Loucy (cell line): ENCODE measurements around the gene GRHPR.

Experiments used
- CTCF ChIP-seq: fragments of 200-600 bp; sonication (generic); conservative IDR thresholded peaks from 2 replicates; pipeline ENCODE4 v1.5.1; 2014; ENCODE audit warnings: mild to moderate bottlenecking, antibody characterized with exemption, low read length
- EZH2phosphoT487 ChIP-seq: fragments of 200-600 bp; IDR thresholded peaks from 2 replicates; pipeline ENCODE4 v1.6.1; 2018; ENCODE audit warnings: antibody characterized with exemption, mild to moderate bottlenecking, moderate library complexity, borderline replicate concordance

DNA sequence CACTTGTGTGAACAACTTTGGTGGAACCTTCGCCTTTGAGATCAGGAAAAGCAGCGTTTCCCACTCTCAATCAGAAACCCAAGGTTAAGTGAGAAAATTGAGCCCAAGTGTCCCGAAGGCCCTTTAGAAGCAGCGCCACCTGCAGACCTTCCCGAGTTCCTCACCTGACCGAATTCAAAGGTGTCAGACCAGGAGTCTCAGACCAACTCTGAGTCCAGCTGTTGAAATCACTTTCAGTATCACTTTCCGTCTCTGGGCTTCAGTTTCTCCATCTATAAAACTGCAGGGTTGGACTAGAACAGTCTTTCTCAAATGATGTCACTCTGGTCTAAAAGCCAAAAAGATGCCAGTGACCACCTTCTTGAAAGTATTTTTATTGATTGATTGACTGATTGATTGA lies 31.7 kb upstream of the GRHPR start:
- TF ChIP-seq CTCF (peak; percentile 59), EZH2phosphoT487 (no peak)
